GM12864 (cell line): ENCODE results near the gene DEPDC1B.
"Not testable (repeated sequence)": the region's sequence is repeated elsewhere in the genome, so short reads cannot be mapped to it uniquely, and the experiment has no call there.

Experiments used
- DNase-seq: peaks from one replicate; pipeline ENCODE4 v3.0.0-alpha.2; 2011; ENCODE audit warnings: low read depth
- H3K4me3 ChIP-seq: 2 replicates; pipeline ENCODE4 v1.5.1; 2011; ENCODE audit warnings: mild to moderate bottlenecking, low read depth, low read length, control low read depth
- TF ChIP-seq, protein P1 (sequence below): IDR thresholded peaks from 2 replicates; pipeline ENCODE4 v1.5.1; 2011; ENCODE audit warnings: low read depth, mild to moderate bottlenecking, moderate library complexity, low read length, control low read depth, inconsistent platforms; ENCODE audit errors: missing control alignments

The DEPDC1B gene

GRCh38 chr5:60598424-60598823 is 101.5 kb downstream of the DEPDC1B start:
- no peak for DNase-seq
- TF ChIP-seq, protein P1, sequence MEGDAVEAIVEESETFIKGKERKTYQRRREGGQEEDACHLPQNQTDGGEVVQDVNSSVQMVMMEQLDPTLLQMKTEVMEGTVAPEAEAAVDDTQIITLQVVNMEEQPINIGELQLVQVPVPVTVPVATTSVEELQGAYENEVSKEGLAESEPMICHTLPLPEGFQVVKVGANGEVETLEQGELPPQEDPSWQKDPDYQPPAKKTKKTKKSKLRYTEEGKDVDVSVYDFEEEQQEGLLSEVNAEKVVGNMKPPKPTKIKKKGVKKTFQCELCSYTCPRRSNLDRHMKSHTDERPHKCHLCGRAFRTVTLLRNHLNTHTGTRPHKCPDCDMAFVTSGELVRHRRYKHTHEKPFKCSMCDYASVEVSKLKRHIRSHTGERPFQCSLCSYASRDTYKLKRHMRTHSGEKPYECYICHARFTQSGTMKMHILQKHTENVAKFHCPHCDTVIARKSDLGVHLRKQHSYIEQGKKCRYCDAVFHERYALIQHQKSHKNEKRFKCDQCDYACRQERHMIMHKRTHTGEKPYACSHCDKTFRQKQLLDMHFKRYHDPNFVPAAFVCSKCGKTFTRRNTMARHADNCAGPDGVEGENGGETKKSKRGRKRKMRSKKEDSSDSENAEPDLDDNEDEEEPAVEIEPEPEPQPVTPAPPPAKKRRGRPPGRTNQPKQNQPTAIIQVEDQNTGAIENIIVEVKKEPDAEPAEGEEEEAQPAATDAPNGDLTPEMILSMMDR, result no peak
- H3K4me3 ChIP-seq, result no peak overlapping the region

DNA sequence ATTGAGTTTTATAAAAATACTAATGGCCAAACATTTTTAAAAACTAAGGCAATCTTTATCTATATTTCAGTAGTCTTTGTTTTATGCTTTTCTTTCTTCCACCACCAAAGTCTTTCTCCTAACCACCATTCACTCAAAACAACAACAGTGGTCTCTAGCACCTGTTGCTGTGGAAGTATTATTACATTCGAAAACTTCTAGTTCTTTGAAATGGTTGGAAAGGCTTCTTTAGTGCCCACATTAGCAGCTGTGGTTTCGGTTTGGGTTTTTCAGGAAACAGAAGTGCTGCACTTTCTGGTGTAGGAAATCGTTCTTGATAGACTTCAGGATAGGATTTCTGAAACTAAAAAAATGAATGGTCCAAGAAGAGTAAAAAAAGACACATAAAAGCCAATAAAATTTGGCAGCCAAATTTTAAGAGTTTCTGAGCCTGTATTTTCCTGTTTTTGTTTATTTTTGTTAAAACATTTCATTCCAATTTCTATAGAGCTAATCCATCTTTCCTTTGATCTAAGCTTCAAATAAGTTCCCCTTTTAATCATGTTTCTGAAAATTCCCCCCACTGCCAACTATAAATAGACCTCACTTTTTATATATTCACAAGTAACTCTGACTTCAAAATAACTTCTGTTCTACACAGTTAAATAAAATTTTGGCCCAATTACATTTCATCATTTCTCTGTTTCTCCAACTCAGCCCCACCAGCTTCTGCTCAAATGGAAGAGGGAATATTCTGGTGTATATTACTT is 102.2 kb downstream of the DEPDC1B start:
- H3K4me3 ChIP-seq, result no peak overlapping the region
- DNase-seq, result peak; percentile 44
- TF ChIP-seq, protein P1, result no peak

GRCh38 chr5:60594715-60595477 is 105.1 kb downstream of the DEPDC1B start:
- DNase-seq, result no peak
- TF ChIP-seq, protein P1, result no peak

GRCh38 chr5:60590172-60590571 is 109.8 kb downstream of the DEPDC1B start:
- H3K4me3 ChIP-seq, result no peak overlapping the region
- no peak for DNase-seq
- TF ChIP-seq, protein P1, result no peak

More at GRCh38 chr5:60594715-60595477, 105.1 kb downstream of the DEPDC1B start:
- no peak overlapping the region for H3K4me3 ChIP-seq

- H3K4me3 ChIP-seq, DNase-seq: not testable (repeated sequence)
Observed at GRCh38 chr5:60587312-60587711, 112.7 kb downstream of the DEPDC1B start.

DNA sequence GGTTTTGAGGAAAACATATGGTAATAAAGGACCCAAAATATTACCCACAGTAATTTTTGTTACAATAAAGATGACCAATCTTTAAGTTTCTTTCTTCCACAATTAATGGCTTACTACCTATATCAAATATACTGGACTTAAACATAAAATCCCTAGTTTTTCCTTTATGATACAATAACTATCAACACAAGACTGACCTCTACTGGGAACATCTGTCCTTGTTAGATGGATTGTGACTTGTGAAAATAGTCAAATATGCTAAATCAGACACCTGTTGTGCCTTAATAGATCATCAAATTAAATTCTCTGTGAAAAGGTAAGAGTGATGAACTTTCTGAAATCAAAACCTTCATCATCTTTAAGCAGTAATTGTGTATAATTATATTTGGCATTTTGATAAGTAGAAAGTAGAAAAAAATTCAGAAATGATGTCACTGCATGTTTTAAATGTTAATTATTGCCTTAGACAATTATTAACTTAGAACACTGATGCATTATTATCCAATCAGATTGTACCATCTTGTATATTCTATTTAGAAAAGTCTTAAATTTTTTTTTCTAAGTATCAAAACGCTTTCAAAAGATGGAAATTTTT is 113.6 kb downstream of the DEPDC1B start:
- TF ChIP-seq, protein P1, result peak; percentile 28
- no peak for DNase-seq
- H3K4me3 ChIP-seq, result no peak overlapping the region

DNA sequence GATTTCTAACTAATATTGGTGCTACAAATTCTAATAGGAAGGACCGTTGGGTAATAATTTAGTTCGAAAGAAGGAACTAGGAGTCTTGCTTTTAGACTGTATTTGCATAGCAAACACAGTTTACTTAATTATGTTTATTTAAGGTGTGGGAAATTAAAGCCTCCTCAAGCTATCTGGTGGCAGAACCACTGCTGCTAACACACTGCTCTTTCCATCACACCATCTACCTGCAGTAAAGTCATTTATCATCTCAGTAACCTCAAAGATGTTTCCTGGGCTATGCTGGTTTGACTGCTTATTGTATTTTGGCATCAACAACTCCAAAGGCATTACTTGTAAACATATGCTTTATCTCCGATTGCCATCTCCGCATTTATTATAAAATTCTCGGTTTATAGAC is 114.3 kb downstream of the DEPDC1B start:
- no peak for DNase-seq
- TF ChIP-seq, protein P1, result no peak
- no peak overlapping the region for H3K4me3 ChIP-seq
